ENCODE measurements around the gene PDGFD. TPM values are rescaled to one million over a fixed set of nuclear protein-coding genes. Genes with fewer than 3 reads are reported as not detected.

PDGFD gene
- total and polyA plus RNA-seq, 2 experiments from 2014 or later, result 1.9 to 4.5 TPM

DNA sequence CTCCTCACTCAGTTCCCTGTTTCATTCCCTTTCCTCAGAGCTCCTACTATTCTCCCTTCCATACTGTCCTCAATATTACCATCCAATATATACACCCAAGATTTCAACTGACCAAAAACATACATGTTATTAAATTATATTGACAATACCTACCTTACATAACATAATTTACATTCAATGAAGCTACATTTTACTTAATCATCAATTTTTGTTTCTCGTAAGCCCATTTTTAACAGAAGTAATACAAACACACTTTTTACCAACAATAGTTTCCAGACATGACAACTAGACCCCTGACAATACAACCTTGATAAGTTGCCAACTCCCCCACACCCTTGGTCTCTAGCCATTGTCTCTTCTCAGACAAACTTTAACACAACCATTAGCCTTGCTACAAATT lies 273.3 kb downstream of the PDGFD start:
- DNase-seq (ENCODE audit: low spot score), result no peak
- H3K27ac Mint-ChIP-seq, result no peak overlapping the region
- H3K4me3 Mint-ChIP-seq, result no peak overlapping the region
- Histone ChIP-seq H2AFZ (no peak overlapping the region), H3K27ac (ENCODE audit: low read depth) (no peak overlapping the region), H4K20me1 (replicated peaks; ENCODE audit: insufficient read depth) (no peaks in the 10 kb centered on the region), H3K79me2 (replicated peaks; ENCODE audit: insufficient read depth) (no peaks in the 10 kb centered on the region), H3K4me1 (ENCODE audit: insufficient read depth) (no peaks in the 10 kb centered on the region), H3K27me3 (ENCODE audit: insufficient read depth) (no peaks in the 10 kb centered on the region), H3F3A (replicated peaks; ENCODE audit: low read depth) (no peaks in the 10 kb centered on the region), H3K36me3 (ENCODE audit: insufficient read depth) (no peaks in the 10 kb centered on the region), H3K4me2 (no peak overlapping the region), H3K9me2 (ENCODE audit: insufficient read depth) (peaks cover 10% of the 10 kb centered on the region; the same call in 1 of the 2 replicates), H3K4me3 (no peak overlapping the region)
- TF ChIP-seq ZNF114 (CRISPR knock-in tag; IDR thresholded peaks at IDR 0.05), result no peak
- TF ChIP-seq JUNB (IDR thresholded peaks at IDR 0.05; ENCODE audit: unreplicated experiment), result no peak
- TF ChIP-seq EZH2phosphoT487 (IDR thresholded peaks at IDR 0.05; ENCODE audit: unreplicated experiment), result no peak
- TF ChIP-seq, protein P1, sequence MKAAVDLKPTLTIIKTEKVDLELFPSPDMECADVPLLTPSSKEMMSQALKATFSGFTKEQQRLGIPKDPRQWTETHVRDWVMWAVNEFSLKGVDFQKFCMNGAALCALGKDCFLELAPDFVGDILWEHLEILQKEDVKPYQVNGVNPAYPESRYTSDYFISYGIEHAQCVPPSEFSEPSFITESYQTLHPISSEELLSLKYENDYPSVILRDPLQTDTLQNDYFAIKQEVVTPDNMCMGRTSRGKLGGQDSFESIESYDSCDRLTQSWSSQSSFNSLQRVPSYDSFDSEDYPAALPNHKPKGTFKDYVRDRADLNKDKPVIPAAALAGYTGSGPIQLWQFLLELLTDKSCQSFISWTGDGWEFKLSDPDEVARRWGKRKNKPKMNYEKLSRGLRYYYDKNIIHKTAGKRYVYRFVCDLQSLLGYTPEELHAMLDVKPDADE (IDR thresholded peaks at IDR 0.05), result no peak
- no peak for TF ChIP-seq CREB1 (CRISPR knock-in tag; IDR thresholded peaks at IDR 0.05; ENCODE audit: low read depth)
- ATAC-seq, result no peak
- no peaks in the 10 kb centered on the region for H3K36me3 Mint-ChIP-seq (ENCODE audit: low read depth)
- peaks cover 2% of the 10 kb centered on the region; the same call in 2 of the 3 replicates for H3K9me3 Mint-ChIP-seq
- H3K27me3 Mint-ChIP-seq (ENCODE audit: insufficient read depth, low read depth, poor library complexity), result peaks cover 2% of the 10 kb centered on the region
- peaks cover 4% of the 10 kb centered on the region; the same call in 1 of the 3 replicates for H3K4me1 Mint-ChIP-seq

DNA sequence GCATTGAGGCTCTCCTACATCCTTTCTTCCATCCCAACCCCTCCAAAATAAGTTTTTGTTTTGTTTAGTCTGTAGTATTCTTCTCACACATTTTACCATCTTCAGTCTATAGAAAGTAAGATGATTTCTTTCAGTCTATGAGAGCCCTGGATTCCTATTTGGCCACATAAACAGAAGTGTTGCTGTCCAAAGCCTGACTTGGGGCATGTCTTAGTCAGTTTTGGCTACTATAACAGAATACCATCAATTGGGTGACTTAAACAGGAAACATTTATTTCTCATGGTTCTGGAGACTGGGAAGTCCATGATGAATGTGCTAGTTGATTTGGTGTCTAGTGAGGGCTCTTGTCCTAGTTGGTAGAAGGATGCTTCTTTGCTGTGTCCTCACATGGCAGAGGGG lies 274.3 kb downstream of the PDGFD start:
- Histone ChIP-seq H3K4me1 (ENCODE audit: insufficient read depth) (no peaks in the 10 kb centered on the region), H3K79me2 (replicated peaks; ENCODE audit: insufficient read depth) (no peaks in the 10 kb centered on the region), H3K27me3 (ENCODE audit: insufficient read depth) (no peaks in the 10 kb centered on the region), H3F3A (replicated peaks; ENCODE audit: low read depth) (no peaks in the 10 kb centered on the region), H3K4me3 (no peak overlapping the region), H3K27ac (ENCODE audit: low read depth) (no peak overlapping the region), H3K36me3 (ENCODE audit: insufficient read depth) (no peaks in the 10 kb centered on the region), H3K4me2 (no peak overlapping the region), H3K9me2 (ENCODE audit: insufficient read depth) (peaks cover 10% of the 10 kb centered on the region; the same call in 1 of the 2 replicates), H2AFZ (no peak overlapping the region), H4K20me1 (replicated peaks; ENCODE audit: insufficient read depth) (no peaks in the 10 kb centered on the region)
- Mint-ChIP-seq H3K27me3 (ENCODE audit: insufficient read depth, low read depth, poor library complexity) (peaks cover 2% of the 10 kb centered on the region), H3K36me3 (ENCODE audit: low read depth) (no peaks in the 10 kb centered on the region), H3K4me1 (peaks cover 4% of the 10 kb centered on the region; the same call in 1 of the 3 replicates), H3K4me3 (no peak overlapping the region), H3K9me3 (peaks cover 2% of the 10 kb centered on the region; the same call in 2 of the 3 replicates), H3K27ac (no peak overlapping the region)
- DNase-seq (ENCODE audit: low spot score) (no peak), ATAC-seq (no peak)
- TF ChIP-seq STAT1 (IDR thresholded peaks at IDR 0.05; ENCODE audit: unreplicated experiment), result no peak
- TF ChIP-seq CREB1 (CRISPR knock-in tag; IDR thresholded peaks at IDR 0.05; ENCODE audit: low read depth), result no peak
- no peak for TF ChIP-seq NANOG (IDR thresholded peaks at IDR 0.05; ENCODE audit: borderline replicate concordance)
- TF ChIP-seq ZNF331 (CRISPR knock-in tag; IDR thresholded peaks at IDR 0.05; ENCODE audit: low read depth), result no peak
- no peak for TF ChIP-seq EZH2phosphoT487 (IDR thresholded peaks at IDR 0.05; ENCODE audit: unreplicated experiment)
- TF ChIP-seq POLR2AphosphoS5 (IDR thresholded peaks at IDR 0.05; ENCODE audit: low read depth), result no peak
- no peak for TF ChIP-seq EZH2 (IDR thresholded peaks at IDR 0.05; ENCODE audit: low read depth, unreplicated experiment)
- TF ChIP-seq, protein P2, sequence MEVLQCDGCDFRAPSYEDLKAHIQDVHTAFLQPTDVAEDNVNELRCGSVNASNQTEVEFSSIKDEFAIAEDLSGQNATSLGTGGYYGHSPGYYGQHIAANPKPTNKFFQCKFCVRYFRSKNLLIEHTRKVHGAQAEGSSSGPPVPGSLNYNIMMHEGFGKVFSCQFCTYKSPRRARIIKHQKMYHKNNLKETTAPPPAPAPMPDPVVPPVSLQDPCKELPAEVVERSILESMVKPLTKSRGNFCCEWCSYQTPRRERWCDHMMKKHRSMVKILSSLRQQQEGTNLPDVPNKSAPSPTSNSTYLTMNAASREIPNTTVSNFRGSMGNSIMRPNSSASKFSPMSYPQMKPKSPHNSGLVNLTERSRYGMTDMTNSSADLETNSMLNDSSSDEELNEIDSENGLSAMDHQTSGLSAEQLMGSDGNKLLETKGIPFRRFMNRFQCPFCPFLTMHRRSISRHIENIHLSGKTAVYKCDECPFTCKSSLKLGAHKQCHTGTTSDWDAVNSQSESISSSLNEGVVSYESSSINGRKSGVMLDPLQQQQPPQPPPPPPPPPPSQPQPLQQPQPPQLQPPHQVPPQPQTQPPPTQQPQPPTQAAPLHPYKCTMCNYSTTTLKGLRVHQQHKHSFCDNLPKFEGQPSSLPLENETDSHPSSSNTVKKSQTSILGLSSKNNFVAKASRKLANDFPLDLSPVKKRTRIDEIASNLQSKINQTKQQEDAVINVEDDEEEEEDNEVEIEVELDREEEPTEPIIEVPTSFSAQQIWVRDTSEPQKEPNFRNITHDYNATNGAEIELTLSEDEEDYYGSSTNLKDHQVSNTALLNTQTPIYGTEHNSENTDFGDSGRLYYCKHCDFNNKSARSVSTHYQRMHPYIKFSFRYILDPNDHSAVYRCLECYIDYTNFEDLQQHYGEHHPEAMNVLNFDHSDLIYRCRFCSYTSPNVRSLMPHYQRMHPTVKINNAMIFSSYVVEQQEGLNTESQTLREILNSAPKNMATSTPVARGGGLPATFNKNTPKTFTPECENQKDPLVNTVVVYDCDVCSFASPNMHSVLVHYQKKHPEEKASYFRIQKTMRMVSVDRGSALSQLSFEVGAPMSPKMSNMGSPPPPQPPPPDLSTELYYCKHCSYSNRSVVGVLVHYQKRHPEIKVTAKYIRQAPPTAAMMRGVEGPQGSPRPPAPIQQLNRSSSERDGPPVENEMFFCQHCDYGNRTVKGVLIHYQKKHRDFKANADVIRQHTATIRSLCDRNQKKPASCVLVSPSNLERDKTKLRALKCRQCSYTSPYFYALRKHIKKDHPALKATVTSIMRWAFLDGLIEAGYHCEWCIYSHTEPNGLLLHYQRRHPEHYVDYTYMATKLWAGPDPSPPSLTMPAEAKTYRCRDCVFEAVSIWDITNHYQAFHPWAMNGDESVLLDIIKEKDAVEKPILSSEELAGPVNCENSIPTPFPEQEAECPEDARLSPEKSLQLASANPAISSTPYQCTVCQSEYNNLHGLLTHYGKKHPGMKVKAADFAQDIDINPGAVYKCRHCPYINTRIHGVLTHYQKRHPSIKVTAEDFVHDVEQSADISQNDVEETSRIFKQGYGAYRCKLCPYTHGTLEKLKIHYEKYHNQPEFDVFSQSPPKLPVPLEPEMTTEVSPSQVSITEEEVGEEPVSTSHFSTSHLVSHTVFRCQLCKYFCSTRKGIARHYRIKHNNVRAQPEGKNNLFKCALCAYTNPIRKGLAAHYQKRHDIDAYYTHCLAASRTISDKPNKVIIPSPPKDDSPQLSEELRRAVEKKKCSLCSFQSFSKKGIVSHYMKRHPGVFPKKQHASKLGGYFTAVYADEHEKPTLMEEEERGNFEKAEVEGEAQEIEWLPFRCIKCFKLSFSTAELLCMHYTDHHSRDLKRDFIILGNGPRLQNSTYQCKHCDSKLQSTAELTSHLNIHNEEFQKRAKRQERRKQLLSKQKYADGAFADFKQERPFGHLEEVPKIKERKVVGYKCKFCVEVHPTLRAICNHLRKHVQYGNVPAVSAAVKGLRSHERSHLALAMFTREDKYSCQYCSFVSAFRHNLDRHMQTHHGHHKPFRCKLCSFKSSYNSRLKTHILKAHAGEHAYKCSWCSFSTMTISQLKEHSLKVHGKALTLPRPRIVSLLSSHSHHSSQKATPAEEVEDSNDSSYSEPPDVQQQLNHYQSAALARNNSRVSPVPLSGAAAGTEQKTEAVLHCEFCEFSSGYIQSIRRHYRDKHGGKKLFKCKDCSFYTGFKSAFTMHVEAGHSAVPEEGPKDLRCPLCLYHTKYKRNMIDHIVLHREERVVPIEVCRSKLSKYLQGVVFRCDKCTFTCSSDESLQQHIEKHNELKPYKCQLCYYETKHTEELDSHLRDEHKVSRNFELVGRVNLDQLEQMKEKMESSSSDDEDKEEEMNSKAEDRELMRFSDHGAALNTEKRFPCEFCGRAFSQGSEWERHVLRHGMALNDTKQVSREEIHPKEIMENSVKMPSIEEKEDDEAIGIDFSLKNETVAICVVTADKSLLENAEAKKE (CRISPR knock-in tag; IDR thresholded peaks at IDR 0.05), result no peak
- TF ChIP-seq CTCF (conservative IDR thresholded peaks at IDR 0.05; ENCODE audit: low read depth in 2 of 2), result no peak
- no peak for TF ChIP-seq ZNF114 (CRISPR knock-in tag; IDR thresholded peaks at IDR 0.05)
